HG02623 (cell line): ENCODE results near the gene LZTR1.
"Not testable (repeated sequence)": the region's sequence is repeated elsewhere in the genome, so short reads cannot be mapped to it uniquely, and the experiment has no call there.

Source experiments
- ATAC-seq: cut with Tn5 transposase; IDR thresholded peaks from one replicate; pipeline ENCODE4 v1.9.1; 2021; ENCODE audit warnings: moderate library complexity; ENCODE audit not compliant: unreplicated experiment

Gene LZTR1

DNA sequence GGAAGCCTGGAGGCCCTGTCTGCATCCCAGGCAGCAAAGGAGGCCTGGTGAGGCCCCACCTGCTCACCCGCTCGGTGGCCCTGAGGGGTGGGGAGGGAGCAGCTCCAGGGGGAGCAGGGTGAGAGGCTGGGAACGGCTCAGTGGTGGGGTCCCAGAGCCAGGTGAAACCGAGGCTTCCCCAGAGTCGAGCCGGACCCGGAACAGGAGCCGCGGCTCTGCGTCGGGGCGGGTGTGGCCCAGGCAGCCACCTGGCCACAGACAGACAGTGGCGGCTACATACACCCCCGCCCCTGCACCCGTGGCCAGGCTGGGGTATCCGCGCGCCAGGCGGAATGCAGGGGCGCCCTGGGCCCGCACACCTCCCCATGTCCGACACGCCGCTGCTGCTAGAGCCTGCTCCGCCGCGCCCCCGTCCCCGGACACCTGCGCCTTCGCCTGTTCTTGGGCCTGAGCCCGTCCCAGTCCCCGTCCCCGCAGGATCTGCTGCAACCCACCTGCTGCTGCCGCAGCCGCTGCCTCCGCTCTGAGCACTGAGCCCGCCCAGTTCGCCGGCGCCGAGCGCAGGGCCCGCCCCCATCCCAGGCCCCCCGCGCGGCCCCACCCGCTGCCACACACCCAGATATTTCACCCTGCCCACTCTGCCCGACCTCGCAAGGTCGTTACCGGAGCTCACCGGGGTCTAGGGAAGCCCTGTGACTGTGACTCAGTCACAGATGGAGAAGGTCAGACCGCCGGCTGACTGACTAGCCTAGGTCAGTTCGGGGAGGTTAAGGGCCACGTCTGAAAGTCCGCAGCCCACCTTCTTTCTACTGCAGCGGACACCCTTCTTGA lies 50.2 kb downstream of the LZTR1 start, which contains the start of gene SLC7A4:
Gene SLC7A4 (minus strand): TSS at position 525 of the 831 bp plus-strand sequence. CDS start 749 bp downstream, outside the sequence.
- no peak for ATAC-seq

DNA sequence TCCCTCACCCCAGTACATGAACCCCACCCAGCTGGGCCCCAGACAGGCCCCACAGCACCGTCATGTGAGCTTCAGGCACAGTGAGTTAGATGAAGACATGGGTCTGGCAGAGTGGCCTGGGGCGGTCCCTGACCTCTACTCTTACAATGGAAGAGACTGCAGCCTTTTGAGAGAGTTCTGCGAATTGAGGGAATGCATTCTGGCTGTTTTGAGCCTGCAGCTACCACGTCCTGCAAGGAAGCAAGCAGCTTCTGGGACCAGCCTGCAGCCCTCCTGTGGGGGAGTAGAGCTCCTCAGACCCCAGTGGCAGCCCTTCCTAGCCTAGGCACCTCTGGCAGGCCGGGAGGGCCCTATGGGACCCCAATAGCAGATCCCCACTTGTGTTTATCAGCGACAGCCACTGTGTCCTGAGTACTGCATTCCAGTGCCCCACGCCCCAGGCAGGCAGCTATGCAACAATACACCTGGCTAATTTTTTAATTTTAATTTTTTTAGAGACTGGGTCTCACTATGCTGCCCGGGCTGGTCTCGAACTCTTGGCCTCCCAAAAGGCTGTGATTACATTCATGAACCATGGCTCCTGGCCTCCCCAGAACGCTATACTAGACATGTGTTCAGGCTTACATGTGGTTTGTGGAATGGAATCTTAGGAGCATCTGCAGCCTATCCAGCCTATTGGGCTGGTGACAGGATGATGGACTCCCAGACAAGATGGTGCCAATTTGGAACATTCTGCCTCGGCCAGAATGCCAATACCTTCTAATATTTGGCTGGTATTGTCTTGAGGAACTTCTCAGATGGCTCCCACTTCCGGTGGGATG lies 51.0 kb downstream of the LZTR1 start:
- no peak for ATAC-seq

DNA sequence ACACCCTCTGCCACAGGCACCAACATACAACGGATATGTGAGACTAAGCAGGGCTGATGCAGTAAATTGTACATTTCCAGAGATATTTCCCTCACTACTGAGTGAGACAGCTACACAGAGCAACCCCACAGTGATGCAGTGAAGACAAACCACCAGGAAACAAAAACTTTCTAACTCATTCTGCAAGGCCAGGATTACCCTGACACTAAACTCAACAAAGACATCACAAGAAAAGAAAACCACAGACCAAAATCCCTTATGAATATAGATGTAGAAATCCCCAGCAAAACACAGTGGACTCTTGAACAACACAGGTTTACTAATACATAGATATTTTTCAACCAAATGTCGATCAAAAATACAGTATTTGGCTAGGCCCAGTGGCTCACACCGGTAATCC lies 51.8 kb downstream of the LZTR1 start:
- no peak for ATAC-seq

DNA sequence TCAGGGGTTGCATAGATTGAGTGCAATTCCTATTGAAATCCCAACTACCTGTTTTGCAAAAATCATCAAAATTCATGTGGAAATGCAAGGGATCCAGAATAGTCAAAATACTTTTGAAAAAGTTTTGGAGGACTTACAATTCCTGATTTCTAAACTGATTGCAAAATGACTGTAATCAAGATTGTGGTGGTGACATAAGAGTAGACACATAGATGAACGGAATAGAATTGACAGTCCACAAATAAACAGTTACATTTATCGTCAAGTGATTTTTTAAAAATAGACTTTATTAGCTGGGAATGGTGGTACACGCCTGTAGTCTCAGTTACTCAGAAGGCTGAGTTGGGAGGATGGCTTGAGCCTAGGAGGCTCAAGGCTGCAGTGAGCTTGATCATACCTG lies 52.9 kb downstream of the LZTR1 start:
- no peak for ATAC-seq

DNA sequence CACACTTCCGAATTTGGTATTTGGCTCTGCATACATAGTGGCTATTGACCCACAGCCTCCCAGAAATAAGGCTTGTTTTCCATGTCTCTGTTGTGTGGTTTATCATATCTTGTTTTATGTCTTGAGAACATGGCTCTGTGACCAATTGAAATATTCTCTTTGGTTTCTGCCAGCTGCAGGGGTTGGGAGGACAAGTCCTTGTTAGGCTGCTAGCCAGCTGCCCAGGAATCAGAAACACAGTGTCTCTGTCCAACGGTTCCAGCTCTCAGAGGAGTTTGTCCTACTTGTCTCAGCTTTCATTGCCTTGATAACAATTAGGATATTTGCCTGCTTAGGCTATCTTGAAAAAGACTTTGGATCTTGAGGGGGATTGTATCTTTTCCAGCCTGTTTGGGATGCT lies 56.3 kb downstream of the LZTR1 start:
- ATAC-seq, result no peak

DNA sequence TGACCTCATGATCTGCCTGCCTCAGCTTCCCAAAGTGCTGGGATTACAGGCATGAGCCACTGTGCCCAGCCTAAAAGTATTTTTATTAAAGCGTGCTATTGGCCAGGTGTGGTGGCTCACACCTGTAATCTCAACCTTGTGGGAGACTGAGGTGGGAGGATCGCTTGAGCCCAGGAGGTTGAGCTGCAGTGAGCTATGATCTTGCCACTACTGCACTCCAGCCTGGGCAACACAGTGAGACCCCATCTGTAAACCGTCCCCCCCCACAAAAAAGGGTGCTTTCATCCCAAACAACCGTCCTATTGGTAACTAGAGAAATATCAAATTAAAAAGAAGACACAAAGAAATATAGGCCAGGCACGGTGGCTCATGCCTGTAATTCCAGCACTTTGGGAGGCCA lies 57.1 kb downstream of the LZTR1 start:
- not testable (repeated sequence) for ATAC-seq

DNA sequence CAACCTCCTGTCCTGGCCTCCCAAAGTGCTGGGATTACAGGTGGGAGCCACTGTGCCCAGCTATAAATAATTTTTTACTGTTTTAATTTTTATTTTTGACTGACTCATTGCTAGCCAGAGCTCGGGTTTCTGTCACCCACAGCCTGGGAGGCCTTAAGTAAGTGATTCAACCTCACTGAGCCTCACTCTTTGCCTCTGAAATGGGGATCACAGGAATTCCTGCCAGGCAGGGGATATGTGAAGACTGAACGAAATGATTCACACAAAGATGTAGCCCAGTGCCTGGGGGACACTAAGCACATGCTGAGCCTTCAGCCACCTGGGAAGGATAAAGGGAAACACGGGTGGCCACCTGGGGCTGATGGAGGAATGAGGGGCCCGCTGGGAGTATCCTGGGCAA lies 59.8 kb downstream of the LZTR1 start:
- no peak for ATAC-seq

DNA sequence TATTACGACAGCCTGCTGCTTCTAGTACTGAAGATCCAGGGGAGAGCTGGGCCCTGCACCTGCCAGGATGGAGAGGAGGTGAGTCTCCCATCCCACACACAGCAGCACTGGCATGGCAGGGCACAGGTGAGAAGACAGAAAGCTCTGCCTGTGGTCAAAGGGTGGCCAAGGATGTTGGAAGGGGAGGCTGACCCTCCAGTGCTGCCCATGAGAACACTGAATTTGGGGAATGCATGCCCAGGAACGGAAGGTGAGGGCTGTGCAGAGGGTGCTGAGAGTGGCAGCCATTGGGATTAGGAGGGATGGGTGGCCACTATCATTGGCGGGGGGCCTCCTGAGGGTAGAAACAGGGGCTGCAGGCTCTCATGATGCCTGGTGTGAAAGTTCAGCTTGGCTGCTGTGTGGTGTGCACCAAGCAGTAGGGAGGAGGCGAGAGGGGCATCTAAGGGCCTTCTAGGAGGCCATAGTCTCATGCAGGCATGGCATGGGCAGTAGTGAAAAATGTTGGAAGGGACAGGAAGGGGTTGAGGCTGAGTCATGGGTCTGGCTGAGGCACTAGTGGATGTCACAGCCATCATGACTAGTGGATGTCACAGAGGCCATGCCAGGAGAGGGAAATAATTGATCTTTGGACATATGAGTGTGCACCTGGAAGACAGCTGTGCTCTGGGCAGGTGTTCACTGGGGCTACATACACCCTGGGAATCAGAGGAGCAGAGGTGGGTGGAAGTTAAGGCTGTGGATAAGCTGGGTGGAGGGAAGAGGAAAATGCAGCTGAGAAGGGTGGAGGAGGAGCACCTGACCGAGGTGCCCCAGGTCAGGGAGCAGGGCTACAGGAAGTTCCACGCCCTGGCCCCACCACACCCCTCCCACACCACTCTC lies 61.1 kb downstream of the LZTR1 start:
- no peak for ATAC-seq

DNA sequence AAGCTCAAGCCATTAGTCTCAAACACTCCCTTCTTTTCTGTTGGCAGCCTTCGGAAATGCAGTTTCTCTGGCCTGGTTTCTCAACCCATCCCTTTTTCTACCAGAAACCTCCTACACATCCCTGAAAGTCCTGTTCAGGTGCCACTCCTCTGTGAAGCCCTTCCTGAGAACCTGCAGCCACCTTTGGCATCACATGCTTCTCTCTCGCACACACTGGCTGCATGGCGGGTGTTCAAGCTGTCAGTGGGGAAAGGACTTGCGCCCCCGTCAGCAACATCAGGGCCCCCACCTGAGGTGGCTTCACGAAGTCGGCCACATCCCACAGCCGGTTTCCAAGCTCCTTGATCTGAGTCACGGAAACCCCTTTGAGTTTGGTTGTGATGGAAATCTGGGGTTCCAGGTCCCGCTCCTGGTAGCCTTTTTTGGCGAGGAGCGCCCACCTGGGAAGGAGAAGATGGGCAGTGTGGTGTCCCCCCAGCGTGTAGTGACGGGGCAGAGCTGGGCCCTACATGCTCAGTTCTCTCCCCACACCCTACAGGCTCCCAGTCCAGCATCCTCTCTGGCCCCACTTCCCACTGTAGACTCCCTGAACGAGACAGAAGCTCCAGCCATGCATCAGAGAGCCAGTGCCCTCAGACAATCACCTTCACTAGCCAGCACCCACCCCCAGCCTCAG lies 61.9 kb downstream of the LZTR1 start:
- ATAC-seq, result no peak

DNA sequence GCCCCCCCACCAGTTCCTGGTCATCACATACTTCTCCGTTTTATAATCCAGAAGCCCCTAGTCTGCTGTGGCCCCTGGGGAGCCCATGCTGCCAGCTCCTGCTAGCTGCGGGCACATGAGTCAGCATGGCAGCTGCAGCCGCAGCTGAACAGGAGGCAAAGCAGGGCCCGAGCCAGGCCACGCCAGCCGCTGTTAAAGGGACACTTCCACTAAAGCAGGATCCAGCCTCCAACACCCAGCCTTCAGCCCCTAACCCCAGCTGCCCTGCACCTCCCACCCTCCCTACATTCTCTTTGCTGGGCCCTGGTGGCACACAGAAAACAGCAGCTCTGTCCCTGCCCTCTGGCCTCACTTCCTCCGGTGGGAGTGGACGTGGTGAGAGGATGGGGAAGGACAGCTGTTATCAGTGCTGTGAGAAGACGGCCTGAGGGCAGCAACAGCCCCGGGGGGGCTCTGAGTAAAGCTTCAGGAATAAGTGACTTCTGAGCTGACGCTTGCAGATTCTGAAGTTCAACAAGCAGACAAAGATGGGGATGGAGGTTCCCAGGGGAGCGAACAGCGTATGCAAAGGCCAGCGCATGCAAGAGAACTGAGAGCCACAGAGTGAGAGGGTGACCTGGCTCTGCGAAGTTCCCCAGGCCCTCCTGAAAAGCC lies 63.0 kb downstream of the LZTR1 start:
- no peak for ATAC-seq

DNA sequence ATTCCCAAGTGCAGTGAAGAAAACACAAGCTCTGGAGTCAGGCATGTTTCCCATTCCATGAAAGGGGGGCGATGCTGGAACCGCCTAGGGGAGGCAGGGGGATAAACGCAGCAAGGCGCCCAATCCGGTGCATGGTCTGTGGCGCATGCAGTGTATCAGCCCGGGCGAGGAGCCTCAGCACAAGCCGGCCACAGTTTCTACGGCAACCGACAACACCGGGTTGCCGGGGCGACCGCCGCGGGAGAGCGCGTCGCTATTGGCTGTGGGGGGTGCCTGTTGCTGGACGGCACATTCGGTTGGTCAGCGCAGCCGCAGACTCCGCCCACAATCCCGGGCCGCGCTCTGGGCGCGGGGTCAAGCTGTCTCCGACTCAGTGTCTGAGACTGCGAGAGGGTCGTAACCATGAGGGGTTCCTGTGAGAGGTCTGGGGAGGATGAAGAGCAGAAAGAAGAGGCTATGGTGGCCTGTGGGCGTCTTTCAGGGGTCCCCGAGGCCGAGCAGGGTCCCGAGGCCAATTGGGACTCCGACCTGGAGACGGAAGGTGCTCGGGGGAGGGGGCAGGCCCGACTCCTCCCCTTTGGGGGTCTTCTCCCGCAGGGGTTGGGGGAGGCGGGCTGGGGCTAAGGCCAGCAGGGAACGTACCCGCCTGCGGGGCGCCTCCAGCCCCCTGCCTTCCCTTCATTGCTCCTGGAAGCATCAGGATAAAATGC lies 63.6 kb downstream of the LZTR1 start, which contains the start of gene LRRC74B:
Gene LRRC74B (plus strand): TSS at position 362 of the 710 bp plus-strand sequence. CDS start 41 bp downstream, at position 403.
- peak; percentile 85 for ATAC-seq

DNA sequence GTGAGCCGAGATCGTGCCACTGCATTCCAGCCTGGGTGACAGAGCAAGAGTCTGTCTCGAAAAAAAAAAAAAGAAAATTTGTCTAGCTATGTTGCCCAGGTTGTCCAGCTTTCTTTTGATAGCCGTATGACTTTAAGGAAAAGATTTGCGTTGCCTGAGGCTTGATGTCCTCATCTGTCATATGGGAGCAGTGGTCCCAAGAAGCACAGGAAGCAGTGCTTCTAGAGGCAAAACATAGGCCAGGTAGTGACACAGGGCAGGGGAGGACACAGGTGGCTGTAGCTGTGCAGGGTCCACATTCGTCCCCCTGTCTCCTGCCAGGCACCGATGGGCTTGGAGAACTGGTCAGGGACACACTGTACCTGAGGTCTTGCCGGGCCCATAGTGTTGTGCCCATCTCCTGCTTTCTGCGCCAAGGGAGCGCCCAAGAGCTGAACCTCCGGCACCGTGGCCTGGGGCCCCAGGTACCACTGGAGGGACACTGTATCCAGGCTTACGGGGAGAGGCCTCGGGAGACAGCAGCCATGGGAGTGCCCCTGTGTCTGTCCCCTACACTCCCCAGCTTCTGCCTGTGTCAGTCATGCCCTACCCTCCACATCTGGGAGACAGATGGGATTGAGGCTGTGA lies 65.1 kb downstream of the LZTR1 start:
- no peak for ATAC-seq

DNA sequence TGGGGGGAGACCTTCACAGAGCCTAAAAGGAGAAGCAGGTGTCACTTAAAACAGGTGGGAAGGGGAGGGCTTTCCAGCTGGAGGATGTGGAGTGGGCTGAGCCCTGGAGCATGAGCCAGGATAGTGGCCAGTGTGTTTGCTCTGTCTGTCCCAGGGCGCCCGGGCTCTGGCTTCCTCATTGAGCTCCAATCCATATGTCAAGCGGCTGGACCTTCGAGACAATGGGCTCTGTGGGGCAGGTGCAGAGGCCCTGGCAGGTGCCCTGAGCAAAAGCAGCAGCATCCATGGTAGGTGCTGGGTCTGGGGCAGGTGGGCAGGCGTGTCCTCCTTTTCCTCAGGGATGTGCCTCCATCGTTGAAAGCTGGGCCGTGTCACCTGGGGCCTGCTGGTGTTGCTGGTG lies 65.6 kb downstream of the LZTR1 start:
- no peak for ATAC-seq

DNA sequence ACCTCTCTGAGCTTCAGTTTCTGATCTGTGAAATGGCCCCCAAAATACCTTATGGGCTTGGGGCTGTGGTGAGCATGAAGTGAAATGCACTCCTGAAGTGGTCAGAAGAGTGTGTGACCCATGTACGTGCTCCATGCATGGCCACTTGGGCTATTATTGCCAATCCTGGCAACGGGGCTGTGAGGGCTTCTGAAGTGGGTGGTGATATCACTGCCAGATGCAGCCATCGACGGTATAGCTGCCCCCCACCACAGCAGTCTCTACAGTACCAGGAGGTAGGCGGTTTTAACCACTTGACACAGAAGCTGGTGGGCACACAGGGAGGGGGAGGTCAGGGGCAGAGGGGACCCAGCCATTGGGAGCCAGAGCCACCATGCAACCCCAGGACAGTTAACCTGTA lies 66.4 kb downstream of the LZTR1 start:
- ATAC-seq, result not testable (repeated sequence)
